ENCODE results near the gene DUSP15.
"Not testable (repeated sequence)": the region's sequence is repeated elsewhere in the genome, so short reads cannot be mapped to it uniquely, and the experiment has no call there.

DUSP15 gene

DNA sequence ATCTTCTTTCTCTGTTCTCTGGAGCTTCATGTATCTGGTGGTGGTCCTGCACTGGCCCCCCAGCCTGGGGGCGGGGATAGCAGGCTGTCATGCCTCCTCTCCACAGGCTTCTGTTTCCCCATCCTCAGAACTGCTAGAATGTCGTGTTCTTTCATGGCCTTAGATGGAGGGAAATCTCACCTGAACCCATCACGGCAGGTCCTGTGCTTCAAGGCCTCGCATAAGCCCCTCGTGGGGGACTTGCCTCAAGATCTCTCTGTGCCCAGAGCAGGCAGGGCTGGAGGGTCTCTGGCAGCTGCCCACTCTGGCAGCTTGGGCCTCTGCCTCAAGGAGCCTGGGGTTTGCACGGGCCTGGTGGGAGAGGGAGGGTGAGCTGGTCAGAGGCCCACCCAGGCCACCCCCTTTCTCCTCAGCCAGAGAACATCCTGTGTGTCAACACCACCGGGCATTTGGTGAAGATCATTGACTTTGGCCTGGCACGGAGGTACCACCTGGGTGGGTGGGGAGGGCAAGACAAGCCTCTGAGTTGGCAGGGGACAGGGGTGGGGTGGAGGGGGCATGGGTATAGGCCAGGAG lies 39.8 kb downstream of the DUSP15 start:
- ChIA-PET CTCF (interaction anchor here (0.7 to 1.6 kb wide), 7 partner anchors 7 to 201 kb away, joined by 3 to 6 read pairs (median 4); no protein-coding TSS in a partner anchor), POLR2A (no interaction called here)

GRCh38 chr20:31829731-31830130 lies 40.6 kb downstream of the DUSP15 start:
- no peak for DNase-seq
- Histone ChIP-seq H3K9me3 (ENCODE audit: control extremely low read depth in 1 of 5, control insufficient read depth in 4 of 5, insufficient read depth in 2 of 5, low read depth in 1 of 5, low read length in 4 of 5) (no peaks in the 10 kb centered on the region), H3K4me3 (ENCODE audit: control insufficient read depth in 1 of 7, extremely low read depth in 1 of 7, insufficient read depth in 4 of 7, low read depth in 2 of 7, low read length in 6 of 7) (no peak overlapping the region), H3K36me3 (ENCODE audit: control insufficient read depth in 4 of 4, insufficient read depth in 4 of 4, low read length in 3 of 4) (no peaks in the 10 kb centered on the region), H3K27me3 (replicated peaks in 2 of 5; ENCODE audit: control insufficient read depth in 4 of 5, insufficient read depth in 5 of 5, low read length in 4 of 5) (no peaks in the 10 kb centered on the region), H3K4me1 (ENCODE audit: control extremely low read depth in 1 of 4, control insufficient read depth in 4 of 4, insufficient read depth in 4 of 4, low read length in 3 of 4) (peaks cover 0 to 28% (median 19%) of the 10 kb centered on the region in 4 experiments), H3K27ac (ENCODE audit: insufficient read depth in 1 of 2, low read depth in 1 of 2, low read length in 2 of 2, poor library complexity in 1 of 2, severe bottlenecking in 2 of 2) (no peak overlapping the region)
- WGBS (ENCODE audit: insufficient coverage), result 69% methylated on average over 5 of the region's 6 CpGs
- ChIA-PET POLR2A (interaction anchor here (0.5 kb wide), 1 partner anchor 270 kb away, joined by 3 read pairs; no protein-coding TSS in a partner anchor), CTCF (interaction anchor here (0.7 to 1.6 kb wide), 7 partner anchors 8 to 202 kb away, joined by 3 to 5 read pairs (median 4); no protein-coding TSS in a partner anchor)

More for the DNA sequence above, 39.8 kb downstream of the DUSP15 start:
- Histone ChIP-seq H3K27me3 (replicated peaks in 2 of 5; ENCODE audit: control insufficient read depth in 4 of 5, insufficient read depth in 5 of 5, low read length in 4 of 5) (no peaks in the 10 kb centered on the region), H3K4me1 (ENCODE audit: control extremely low read depth in 1 of 4, control insufficient read depth in 4 of 4, insufficient read depth in 4 of 4, low read length in 3 of 4) (peaks cover 0 to 35% (median 26%) of the 10 kb centered on the region in 4 experiments), H3K9me3 (ENCODE audit: control extremely low read depth in 1 of 5, control insufficient read depth in 4 of 5, insufficient read depth in 2 of 5, low read depth in 1 of 5, low read length in 4 of 5) (no peaks in the 10 kb centered on the region), H3K36me3 (ENCODE audit: control insufficient read depth in 4 of 4, insufficient read depth in 4 of 4, low read length in 3 of 4) (no peaks in the 10 kb centered on the region), H3K27ac (ENCODE audit: insufficient read depth in 1 of 2, low read depth in 1 of 2, low read length in 2 of 2, poor library complexity in 1 of 2, severe bottlenecking in 2 of 2) (no peak overlapping the region), H3K4me3 (ENCODE audit: control insufficient read depth in 1 of 7, extremely low read depth in 1 of 7, insufficient read depth in 4 of 7, low read depth in 2 of 7, low read length in 6 of 7) (no peak overlapping the region)
- 92% methylated on average over 5 of the region's 8 CpGs for WGBS (ENCODE audit: insufficient coverage)
- DNase-seq, result no peak

GRCh38 chr20:31828016-31828415 lies 42.3 kb downstream of the DUSP15 start:
- H3K27ac ChIP-seq (ENCODE audit: insufficient read depth in 1 of 2, low read depth in 1 of 2, low read length in 2 of 2, poor library complexity in 1 of 2, severe bottlenecking in 2 of 2); H3K36me3 ChIP-seq (ENCODE audit: control insufficient read depth in 4 of 4, insufficient read depth in 4 of 4, low read length in 3 of 4); DNase-seq; H3K9me3 ChIP-seq (ENCODE audit: control extremely low read depth in 1 of 5, control insufficient read depth in 4 of 5, insufficient read depth in 2 of 5, low read depth in 1 of 5, low read length in 4 of 5); POLR2A ChIA-PET; H3K27me3 ChIP-seq (replicated peaks in 2 of 5; ENCODE audit: control insufficient read depth in 4 of 5, insufficient read depth in 5 of 5, low read length in 4 of 5); H3K4me3 ChIP-seq (ENCODE audit: control insufficient read depth in 1 of 7, extremely low read depth in 1 of 7, insufficient read depth in 4 of 7, low read depth in 2 of 7, low read length in 6 of 7): not testable (repeated sequence)
- WGBS (ENCODE audit: insufficient coverage), result 98% methylated on average over 3 of the region's 11 CpGs
- peaks cover 0 to 28% (median 18%) of the 10 kb centered on the region in 4 experiments for H3K4me1 ChIP-seq (ENCODE audit: control extremely low read depth in 1 of 4, control insufficient read depth in 4 of 4, insufficient read depth in 4 of 4, low read length in 3 of 4)
- CTCF ChIA-PET, result interaction anchor here (0.7 to 14.3 kb wide), 3 partner anchors 10 to 1585 kb away, joined by 3 to 131 read pairs (median 4); partner anchors contain the start of gene FOXS1

DNA sequence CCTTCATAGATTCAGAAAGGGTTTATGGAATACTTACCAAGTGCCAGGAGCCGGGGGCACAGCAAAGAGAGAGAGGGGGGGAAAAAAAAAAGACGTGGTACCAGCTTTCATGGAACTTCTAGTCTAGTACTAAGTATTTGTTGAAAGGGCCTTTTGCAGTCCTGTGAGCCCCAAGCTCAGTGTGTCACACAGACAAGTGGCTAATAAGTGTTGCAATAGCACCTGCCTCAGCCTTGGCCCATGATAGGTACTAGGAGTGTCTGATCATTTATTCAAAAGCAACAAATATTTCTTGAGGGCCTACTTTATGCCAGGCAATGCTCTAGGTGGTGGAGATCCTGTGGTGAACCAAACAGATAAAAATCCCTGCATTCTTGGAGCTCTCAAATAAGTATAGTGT lies 43.3 kb downstream of the DUSP15 start:
- POLR2A ChIA-PET, result interaction anchor here (0.6 kb wide), 1 partner anchor 267 kb away, joined by 4 read pairs; no protein-coding TSS in a partner anchor
- Histone ChIP-seq H3K4me3 (ENCODE audit: control insufficient read depth in 1 of 7, extremely low read depth in 1 of 7, insufficient read depth in 4 of 7, low read depth in 2 of 7, low read length in 6 of 7) (no peak overlapping the region), H3K27ac (ENCODE audit: insufficient read depth in 1 of 2, low read depth in 1 of 2, low read length in 2 of 2, poor library complexity in 1 of 2, severe bottlenecking in 2 of 2) (no peak overlapping the region), H3K4me1 (ENCODE audit: control extremely low read depth in 1 of 4, control insufficient read depth in 4 of 4, insufficient read depth in 4 of 4, low read length in 3 of 4) (peaks cover 0 to 37% (median 24%) of the 10 kb centered on the region in 4 experiments), H3K9me3 (ENCODE audit: control extremely low read depth in 1 of 5, control insufficient read depth in 4 of 5, insufficient read depth in 2 of 5, low read depth in 1 of 5, low read length in 4 of 5) (no peaks in the 10 kb centered on the region), H3K27me3 (replicated peaks in 2 of 5; ENCODE audit: control insufficient read depth in 4 of 5, insufficient read depth in 5 of 5, low read length in 4 of 5) (no peaks in the 10 kb centered on the region), H3K36me3 (ENCODE audit: control insufficient read depth in 4 of 4, insufficient read depth in 4 of 4, low read length in 3 of 4) (no peaks in the 10 kb centered on the region)
- DNase-seq, result no peak
- CTCF ChIA-PET, result interaction anchor here (1.2 to 14.3 kb wide), 2 partner anchors 11 to 18 kb away, joined by 3 to 131 read pairs; partner anchors contain the start of gene FOXS1
- 71% methylated on average over 1 of the region's 2 CpGs for WGBS (ENCODE audit: insufficient coverage)

DNA sequence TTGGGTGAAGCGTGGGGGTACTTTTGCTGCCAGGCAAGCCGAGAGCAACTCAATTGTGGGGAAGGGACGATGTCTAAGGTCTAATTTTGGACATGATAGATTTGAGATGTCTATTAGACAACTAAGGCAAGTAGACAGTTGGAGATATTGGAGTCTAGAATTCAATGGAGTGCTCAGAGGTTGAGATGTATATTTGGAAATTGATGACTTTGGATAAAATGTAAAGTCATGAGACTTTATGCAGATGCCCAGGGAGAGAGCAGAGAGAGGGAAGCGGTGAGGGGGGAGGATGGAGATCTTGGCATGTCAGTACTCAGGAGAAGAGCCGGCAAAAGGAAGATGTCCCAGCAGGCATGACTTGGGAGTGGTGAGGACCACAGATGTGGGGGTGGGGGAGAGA lies 44.3 kb downstream of the DUSP15 start:
- Histone ChIP-seq H3K36me3 (ENCODE audit: control insufficient read depth in 4 of 4, insufficient read depth in 4 of 4, low read length in 3 of 4) (no peaks in the 10 kb centered on the region), H3K9me3 (ENCODE audit: control extremely low read depth in 1 of 5, control insufficient read depth in 4 of 5, insufficient read depth in 2 of 5, low read depth in 1 of 5, low read length in 4 of 5) (no peaks in the 10 kb centered on the region), H3K4me3 (ENCODE audit: control insufficient read depth in 1 of 7, extremely low read depth in 1 of 7, insufficient read depth in 4 of 7, low read depth in 2 of 7, low read length in 6 of 7) (no peak overlapping the region), H3K27ac (ENCODE audit: insufficient read depth in 1 of 2, low read depth in 1 of 2, low read length in 2 of 2, poor library complexity in 1 of 2, severe bottlenecking in 2 of 2) (no peak overlapping the region), H3K27me3 (replicated peaks in 2 of 5; ENCODE audit: control insufficient read depth in 4 of 5, insufficient read depth in 5 of 5, low read length in 4 of 5) (no peaks in the 10 kb centered on the region), H3K4me1 (ENCODE audit: control extremely low read depth in 1 of 4, control insufficient read depth in 4 of 4, insufficient read depth in 4 of 4, low read length in 3 of 4) (peaks cover 0 to 37% (median 24%) of the 10 kb centered on the region in 4 experiments)
- POLR2A ChIA-PET, result no interaction called here
- DNase-seq, result no peak
- 100% methylated on average over 4 of the region's 5 CpGs for WGBS (ENCODE audit: insufficient coverage)
- CTCF ChIA-PET, result interaction anchor here (14.3 kb wide), 1 partner anchor 19 kb away, joined by 131 read pairs; the partner anchor contains the start of gene FOXS1

GRCh38 chr20:31824554-31825313 lies 45.6 kb downstream of the DUSP15 start:
- H3K27ac ChIP-seq (ENCODE audit: insufficient read depth in 1 of 2, low read depth in 1 of 2, low read length in 2 of 2, poor library complexity in 1 of 2, severe bottlenecking in 2 of 2), result no peak overlapping the region
- no peaks in the 10 kb centered on the region for H3K9me3 ChIP-seq (ENCODE audit: control extremely low read depth in 1 of 5, control insufficient read depth in 4 of 5, insufficient read depth in 2 of 5, low read depth in 1 of 5, low read length in 4 of 5)
- no peak overlapping the region for H3K4me3 ChIP-seq (ENCODE audit: control insufficient read depth in 1 of 7, extremely low read depth in 1 of 7, insufficient read depth in 4 of 7, low read depth in 2 of 7, low read length in 6 of 7)
- DNase-seq, result no peak
- H3K4me1 ChIP-seq (ENCODE audit: control extremely low read depth in 1 of 4, control insufficient read depth in 4 of 4, insufficient read depth in 4 of 4, low read length in 3 of 4), result peaks cover 0 to 32% (median 21%) of the 10 kb centered on the region in 4 experiments
- H3K27me3 ChIP-seq (replicated peaks in 2 of 5; ENCODE audit: control insufficient read depth in 4 of 5, insufficient read depth in 5 of 5, low read length in 4 of 5), result no peaks in the 10 kb centered on the region
- 95% methylated on average over 12 of the region's 14 CpGs for WGBS (ENCODE audit: insufficient coverage)
- ChIA-PET CTCF (interaction anchor here (0.9 to 14.3 kb wide), 9 partner anchors 10 to 267 kb away, joined by 3 to 131 read pairs (median 21); partner anchors contain the start of gene FOXS1), POLR2A (interaction anchor here (0.7 kb wide), 1 partner anchor 207 kb away, joined by 3 read pairs; no protein-coding TSS in a partner anchor)
- no peaks in the 10 kb centered on the region for H3K36me3 ChIP-seq (ENCODE audit: control insufficient read depth in 4 of 4, insufficient read depth in 4 of 4, low read length in 3 of 4)
